Right forelimb (tissue), 1 donor: ENCODE data around the gene XPR1.
"Not testable (repeated sequence)": the region's sequence is repeated elsewhere in the genome, so short reads cannot be mapped to it uniquely, and the experiment has no call there.

Source experiments
- DNase-seq: peaks from one replicate; pipeline ENCODE4 v3.0.0-alpha.2; 2018

The XPR1 gene

GRCh38 chr1:180789460-180789859 lies 157.6 kb downstream of the XPR1 start:
- DNase-seq, result no peak

GRCh38 chr1:180791152-180791551 lies 159.3 kb downstream of the XPR1 start:
- DNase-seq, result not testable (repeated sequence)

- no peak for DNase-seq
Measured at GRCh38 chr1:180791806-180792205, 160.0 kb downstream of the XPR1 start.

GRCh38 chr1:180793451-180793850 lies 161.6 kb downstream of the XPR1 start:
- no peak for DNase-seq

- no peak for DNase-seq
Measured at GRCh38 chr1:180796897-180797640, 165.2 kb downstream of the XPR1 start.

GRCh38 chr1:180800945-180801344 lies 169.1 kb downstream of the XPR1 start:
- no peak for DNase-seq

- DNase-seq, result no peak
Measured at GRCh38 chr1:180802813-180803212, 171.0 kb downstream of the XPR1 start.

- no peak for DNase-seq
Measured at GRCh38 chr1:180805316-180805715, 173.5 kb downstream of the XPR1 start.

GRCh38 chr1:180811298-180811697 lies 179.5 kb downstream of the XPR1 start:
- no peak for DNase-seq

- no peak for DNase-seq
Measured at GRCh38 chr1:180811886-180812285, 180.1 kb downstream of the XPR1 start.

- no peak for DNase-seq
Measured at GRCh38 chr1:180814258-180814657, 182.4 kb downstream of the XPR1 start.

- DNase-seq, result no peak
Measured at GRCh38 chr1:180815188-180815587, 183.4 kb downstream of the XPR1 start.

- no peak for DNase-seq
Measured at GRCh38 chr1:180816132-180816531, 184.3 kb downstream of the XPR1 start.

- no peak for DNase-seq
Measured at GRCh38 chr1:180821970-180822369, 190.1 kb downstream of the XPR1 start.

- DNase-seq, result not testable (repeated sequence)
Measured at GRCh38 chr1:180831507-180831906, 199.7 kb downstream of the XPR1 start.

GRCh38 chr1:180833180-180833579 lies 201.4 kb downstream of the XPR1 start:
- DNase-seq, result not testable (repeated sequence)

GRCh38 chr1:180836449-180836848 lies 204.6 kb downstream of the XPR1 start:
- DNase-seq, result no peak

- no peak for DNase-seq
Measured at GRCh38 chr1:180837020-180837419, 205.2 kb downstream of the XPR1 start.

GRCh38 chr1:180838535-180838934 lies 206.7 kb downstream of the XPR1 start:
- no peak for DNase-seq

- no peak for DNase-seq
Measured at GRCh38 chr1:180839547-180839946, 207.7 kb downstream of the XPR1 start.

- no peak for DNase-seq
Measured at GRCh38 chr1:180841415-180841814, 209.6 kb downstream of the XPR1 start.

- no peak for DNase-seq
Measured at GRCh38 chr1:180842052-180842451, 210.2 kb downstream of the XPR1 start.

GRCh38 chr1:180842491-180843275 lies 210.9 kb downstream of the XPR1 start:
- no peak for DNase-seq

GRCh38 chr1:180845352-180845751 lies 213.5 kb downstream of the XPR1 start:
- no peak for DNase-seq
